A204.1 (cell line): ENCODE results near the gene COMMD3.
"Not testable (repeated sequence)": the region's sequence is repeated elsewhere in the genome, so short reads cannot be mapped to it uniquely, and the experiment has no call there.

Experiments
- FAIRE-seq: peaks from 2 replicates; lab custom pipeline; 2012; peaks lifted over from hg19 to GRCh38; lab: Jason Lieb, UNC

Gene COMMD3

GRCh38 chr10:22316286-22317075, at the start of gene COMMD3:
TSS of gene COMMD3 (plus strand) at chr10:22316388. CDS start at chr10:22316418, 30 bp downstream.
- FAIRE-seq, result no peak

DNA sequence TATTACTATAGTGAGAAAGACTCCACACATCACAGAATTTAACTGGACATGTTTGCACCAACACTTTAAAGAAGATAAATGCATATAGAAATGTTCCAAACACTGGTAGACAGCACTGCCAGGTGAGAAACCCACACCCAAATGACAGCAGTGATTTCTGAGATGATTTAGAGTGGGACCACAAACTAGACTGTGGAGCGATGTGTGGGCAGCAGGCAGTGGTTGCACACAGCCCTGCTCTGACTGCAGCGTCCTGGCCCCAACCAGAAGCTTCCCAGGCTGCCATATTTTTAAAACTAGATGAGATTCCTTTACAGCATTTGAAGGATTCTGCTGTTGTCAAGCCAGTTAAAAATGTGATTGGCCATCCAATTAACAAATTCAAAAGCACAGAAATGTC, 47.7 kb upstream of the COMMD3 start:
- FAIRE-seq, result no peak

GRCh38 chr10:22271786-22272185, 44.4 kb upstream of the COMMD3 start:
- FAIRE-seq, result no peak

GRCh38 chr10:22278441-22278782, 37.8 kb upstream of the COMMD3 start:
- no peak for FAIRE-seq

DNA sequence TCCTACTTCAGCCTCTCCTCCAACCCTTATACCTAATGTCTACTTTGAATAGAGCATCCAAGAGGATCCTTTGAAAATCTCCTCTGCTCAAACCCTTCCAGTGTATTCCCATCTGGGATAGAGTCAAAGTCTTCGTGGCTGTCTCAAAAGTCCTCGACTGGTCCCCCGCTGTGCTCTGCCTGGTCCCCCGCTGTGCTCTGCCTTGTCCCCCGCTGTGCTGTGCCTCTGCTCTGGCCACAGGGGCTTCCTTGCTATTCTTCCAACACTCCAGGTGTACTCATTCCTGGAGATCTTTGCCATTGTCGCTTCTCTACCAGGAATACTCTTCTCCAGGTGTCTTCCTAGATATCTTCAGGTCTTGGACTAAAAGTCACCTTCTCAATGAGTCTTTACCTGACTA, 36.1 kb upstream of the COMMD3 start:
- FAIRE-seq, result no peak

DNA sequence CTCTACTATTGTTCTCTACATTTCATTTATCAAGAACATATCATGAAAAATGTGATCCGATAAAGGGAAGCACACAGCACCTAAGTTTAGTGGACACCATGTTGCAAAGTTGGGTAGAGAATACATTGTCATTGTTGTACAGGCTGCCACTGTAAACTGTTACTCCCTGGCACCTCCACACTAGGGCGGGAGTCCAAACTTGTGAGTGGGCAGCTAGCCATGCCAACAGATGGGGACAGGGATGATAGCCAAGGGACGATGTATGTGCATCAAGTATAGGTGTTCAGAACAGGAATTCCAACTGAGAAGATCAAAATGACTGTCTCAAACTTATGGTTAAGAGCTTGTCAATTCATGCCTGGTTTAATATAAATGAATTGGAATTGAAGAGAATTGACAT, 31.1 kb upstream of the COMMD3 start:
- no peak for FAIRE-seq

DNA sequence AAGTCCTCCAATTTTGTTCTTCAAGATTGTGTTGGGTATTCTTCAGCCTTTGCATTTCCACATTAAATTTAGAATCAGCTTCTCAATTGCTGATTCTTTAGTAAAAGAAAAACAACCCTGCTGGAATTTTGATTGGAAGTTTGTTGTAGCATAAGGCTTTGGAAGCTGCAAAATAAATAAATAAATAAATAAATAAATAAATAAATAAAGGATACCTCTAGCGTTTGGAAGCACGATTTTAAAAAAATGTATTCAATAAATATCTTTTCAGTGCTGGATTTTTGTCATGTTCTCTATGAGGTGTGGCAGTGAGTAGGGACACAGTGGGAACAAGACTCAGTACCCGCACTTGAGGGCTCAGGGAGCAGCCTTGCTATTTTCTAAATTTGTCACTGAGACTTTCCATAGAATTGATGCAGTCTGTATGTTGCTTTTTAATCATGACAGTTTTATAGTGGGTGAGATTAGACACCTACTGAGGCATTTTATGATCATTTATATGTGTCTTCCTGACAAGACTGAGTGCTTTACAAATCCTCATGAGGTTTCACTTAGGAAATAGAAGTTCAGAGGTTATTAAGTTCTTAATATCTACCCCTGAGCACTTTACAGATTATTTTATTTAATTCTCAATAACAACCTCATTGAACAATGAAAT, 22.3 kb upstream of the COMMD3 start:
- no peak for FAIRE-seq

- FAIRE-seq, result no peak
Measured at GRCh38 chr10:22294694-22295093, 21.5 kb upstream of the COMMD3 start.

GRCh38 chr10:22301193-22301592, 15.0 kb upstream of the COMMD3 start:
- no peak for FAIRE-seq

DNA sequence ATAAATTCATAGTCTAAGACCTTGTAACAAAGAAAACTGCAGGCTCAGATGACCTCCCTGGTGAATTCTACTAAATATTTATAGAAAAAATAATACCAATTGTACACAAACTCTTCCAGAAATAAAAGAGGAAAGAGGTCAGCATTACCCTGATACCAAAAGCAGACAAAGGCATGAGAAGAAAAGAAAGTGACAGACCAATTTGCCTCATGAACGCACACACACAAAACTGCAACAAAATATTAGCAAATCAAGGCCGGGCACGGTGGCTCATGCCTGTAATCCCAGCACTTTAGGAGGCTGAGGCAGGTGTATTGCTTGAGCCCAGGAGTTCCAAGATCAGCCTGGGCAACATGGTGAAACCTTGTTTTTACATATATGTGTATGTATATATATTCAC, 12.7 kb upstream of the COMMD3 start:
- no peak for FAIRE-seq

DNA sequence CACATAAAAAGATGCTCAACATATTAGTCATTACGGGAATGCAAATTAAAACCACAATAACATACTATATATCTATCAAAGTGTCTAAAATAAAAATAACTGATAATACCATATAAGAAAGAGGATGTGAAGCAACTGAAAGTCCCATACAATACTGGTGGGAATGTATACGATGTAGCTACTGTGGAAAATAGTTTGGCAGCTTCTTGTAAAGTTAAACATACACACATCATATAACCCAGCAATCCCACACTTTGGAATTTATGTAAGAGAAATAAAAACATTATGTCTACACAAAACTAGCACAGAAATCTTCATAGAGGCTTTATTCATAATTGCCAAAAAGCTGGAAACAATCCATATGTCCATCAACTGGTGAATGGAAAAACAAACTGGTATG, 10.5 kb upstream of the COMMD3 start:
- no peak for FAIRE-seq

GRCh38 chr10:22308390-22308789, 7.8 kb upstream of the COMMD3 start:
- FAIRE-seq, result no peak

GRCh38 chr10:22309180-22310000, 6.8 kb upstream of the COMMD3 start:
- FAIRE-seq, result no peak

DNA sequence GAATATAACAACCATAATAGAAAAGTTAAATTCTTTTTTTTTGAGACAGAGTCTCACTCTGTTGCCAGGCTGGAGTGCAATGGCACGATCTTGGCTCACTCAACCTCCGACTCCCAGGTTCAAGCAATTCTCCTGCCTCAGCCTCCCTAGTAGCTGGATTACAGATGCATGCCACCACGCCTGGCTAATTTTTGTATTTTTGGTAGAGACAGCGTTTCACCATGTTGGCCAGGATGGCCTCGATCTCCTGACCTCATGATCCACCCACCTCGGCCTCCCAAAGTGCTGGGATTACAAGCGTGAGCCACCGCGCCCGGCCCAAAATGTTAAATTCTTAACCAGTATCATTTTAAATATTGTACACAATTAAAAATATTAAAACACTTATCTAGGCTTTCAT, 6.2 kb upstream of the COMMD3 start:
- FAIRE-seq, result not testable (repeated sequence)

DNA sequence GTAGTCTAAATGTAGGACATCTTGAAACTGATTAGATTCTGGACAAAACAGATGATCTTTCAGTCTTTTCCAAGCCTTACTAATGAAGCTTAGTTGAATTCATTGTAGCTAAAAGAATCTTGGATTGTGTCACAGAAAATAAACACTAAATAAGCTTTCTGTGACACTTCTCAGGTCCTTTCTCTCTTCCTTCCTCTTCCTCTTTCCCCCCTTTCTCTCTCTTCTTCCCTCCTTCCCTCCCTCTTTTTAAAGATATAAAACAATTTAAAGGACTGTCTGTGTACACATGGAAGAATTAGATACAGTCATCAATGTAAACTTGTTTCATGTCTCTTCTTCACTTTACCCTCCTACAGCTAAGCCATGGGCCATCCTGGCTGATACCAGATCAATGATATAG, 5.3 kb upstream of the COMMD3 start:
- FAIRE-seq, result no peak

GRCh38 chr10:22314852-22315251, 1.3 kb upstream of the COMMD3 start:
- FAIRE-seq, result no peak

DNA sequence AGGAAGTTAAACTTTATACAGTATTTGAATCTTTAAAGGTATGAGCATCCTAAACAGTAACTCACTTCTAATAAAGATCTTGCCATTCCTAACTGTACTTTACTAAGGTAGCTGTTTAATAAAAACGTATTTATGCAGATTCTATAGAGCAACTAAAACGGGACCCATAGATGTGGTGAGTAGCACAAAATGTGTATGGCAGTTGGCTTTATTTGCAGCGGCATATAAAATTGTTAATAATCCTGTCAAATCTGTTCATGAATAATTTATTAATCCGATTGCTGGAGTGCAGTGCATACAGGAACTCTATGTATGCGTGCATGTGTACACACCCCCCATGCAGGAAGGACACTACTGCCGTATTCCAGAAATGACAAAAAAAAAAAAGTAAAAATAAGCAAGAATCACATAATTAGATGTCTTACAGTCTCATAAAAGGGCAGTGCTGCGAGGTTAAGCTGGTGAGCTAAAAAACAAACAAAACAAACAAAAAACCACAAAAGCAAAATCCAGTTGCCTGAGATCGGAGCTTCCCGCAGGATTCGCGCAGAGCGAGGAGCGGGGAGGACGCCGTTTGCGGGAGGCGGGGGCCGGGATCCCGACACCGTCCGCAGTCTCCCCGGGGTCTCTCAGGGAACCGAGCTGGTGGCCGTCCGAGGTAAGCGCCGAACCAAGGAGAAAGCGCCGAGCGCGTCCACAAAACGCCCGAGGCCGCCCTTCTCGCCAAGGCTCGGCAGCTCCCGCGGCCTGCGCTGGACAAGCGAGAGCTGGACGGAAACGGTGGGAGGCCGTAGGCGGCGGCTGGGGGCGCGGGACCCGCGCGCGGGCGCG, 518 bp upstream of the COMMD3 start:
- FAIRE-seq, result no peak

- FAIRE-seq, result no peak
Measured at GRCh38 chr10:22317076-22317370, 835 bp downstream of the COMMD3 start.

DNA sequence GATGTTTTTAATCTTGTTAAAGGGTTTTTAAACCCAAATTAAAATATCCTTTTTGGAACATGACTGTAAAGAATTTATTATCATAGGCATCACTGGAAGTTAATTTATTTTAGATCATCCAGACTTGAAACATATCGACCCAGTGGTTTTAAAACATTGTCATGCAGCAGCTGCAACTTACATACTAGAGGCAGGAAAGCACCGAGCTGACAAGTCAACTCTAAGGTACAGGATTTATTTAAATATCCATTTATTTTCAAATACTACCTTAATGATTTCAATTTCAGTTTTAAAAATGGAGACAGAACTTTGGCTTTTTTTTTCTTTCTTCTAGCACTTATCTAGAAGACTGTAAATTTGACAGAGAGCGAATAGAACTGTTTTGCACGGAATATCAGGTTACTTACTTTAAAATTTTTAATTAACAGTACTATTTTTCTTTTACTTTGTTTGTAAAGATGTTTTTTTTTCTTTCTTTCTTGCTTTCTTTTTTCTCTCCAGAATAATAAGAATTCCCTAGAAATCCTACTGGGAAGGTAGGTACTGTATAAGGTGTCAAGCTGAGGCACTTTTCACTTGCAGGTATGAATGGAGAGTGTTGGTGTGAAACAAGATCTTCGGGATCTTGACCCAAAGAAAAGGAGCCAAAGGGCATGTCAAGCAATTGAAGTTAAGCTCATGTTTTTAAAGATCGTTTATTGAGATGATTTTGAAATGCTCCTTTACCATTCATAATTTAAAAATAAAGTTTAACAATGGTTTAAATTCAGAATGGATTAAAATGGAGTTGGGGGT, 1.8 kb downstream of the COMMD3 start:
- FAIRE-seq, result no peak

- FAIRE-seq, result no peak
Measured at GRCh38 chr10:22318772-22319171, 2.6 kb downstream of the COMMD3 start.

- no peak for FAIRE-seq
Measured at GRCh38 chr10:22319547-22319979, 3.4 kb downstream of the COMMD3 start.
